Brain microvascular endothelial cell (primary cell): Measurements from ENCODE around the gene FBXL15.

Experiments
- DNase-seq: peaks from one replicate; pipeline ENCODE4 v3.0.0-alpha.2; 2020
- H3K27ac ChIP-seq: fragments of 250-450 bp; sonication (Bioruptor Pico); 2 replicates; pipeline ENCODE4 v1.5.1; 2020; ENCODE audit warnings: mild to moderate bottlenecking, moderate library complexity
- H3K27me3 ChIP-seq: fragments of 250-450 bp; sonication (Bioruptor Pico); replicated peaks from 2 replicates; pipeline ENCODE4 v1.5.1; 2020; ENCODE audit warnings: mild to moderate bottlenecking
- H3K36me3 ChIP-seq: fragments of 250-450 bp; sonication (Bioruptor Pico); replicated peaks from 2 replicates; pipeline ENCODE4 v1.5.1; 2020; ENCODE audit warnings: mild to moderate bottlenecking
- H3K4me3 ChIP-seq: 2 replicates; pipeline ENCODE4 v1.5.1; 2011; ENCODE audit warnings: low read depth, mild to moderate bottlenecking, control low read depth, low read length, moderate library complexity
- in situ Hi-C: cut with HindIII; loops from 2 replicates; pipeline ENCODE4 v1.10.0; 2017; ENCODE audit warnings: low sequenced_read_pairs, low pct_ligation_motif_present
- TF ChIP-seq, protein P1 (sequence below): IDR thresholded peaks from 2 replicates; pipeline ENCODE4 v1.5.1; 2011; ENCODE audit warnings: low read depth, mild to moderate bottlenecking, moderate library complexity, low read length, control low read depth, inconsistent platforms; ENCODE audit errors: missing control alignments

Gene FBXL15

GRCh38 chr10:102404361-102405107 lies 16.1 kb upstream of the FBXL15 start:
- no peak overlapping the region for H3K27ac ChIP-seq
- DNase-seq, result no peak
- H3K4me3 ChIP-seq, result no peak overlapping the region
- H3K27me3 ChIP-seq, result peaks cover 3% of the 10 kb centered on the region
- TF ChIP-seq, protein P1, sequence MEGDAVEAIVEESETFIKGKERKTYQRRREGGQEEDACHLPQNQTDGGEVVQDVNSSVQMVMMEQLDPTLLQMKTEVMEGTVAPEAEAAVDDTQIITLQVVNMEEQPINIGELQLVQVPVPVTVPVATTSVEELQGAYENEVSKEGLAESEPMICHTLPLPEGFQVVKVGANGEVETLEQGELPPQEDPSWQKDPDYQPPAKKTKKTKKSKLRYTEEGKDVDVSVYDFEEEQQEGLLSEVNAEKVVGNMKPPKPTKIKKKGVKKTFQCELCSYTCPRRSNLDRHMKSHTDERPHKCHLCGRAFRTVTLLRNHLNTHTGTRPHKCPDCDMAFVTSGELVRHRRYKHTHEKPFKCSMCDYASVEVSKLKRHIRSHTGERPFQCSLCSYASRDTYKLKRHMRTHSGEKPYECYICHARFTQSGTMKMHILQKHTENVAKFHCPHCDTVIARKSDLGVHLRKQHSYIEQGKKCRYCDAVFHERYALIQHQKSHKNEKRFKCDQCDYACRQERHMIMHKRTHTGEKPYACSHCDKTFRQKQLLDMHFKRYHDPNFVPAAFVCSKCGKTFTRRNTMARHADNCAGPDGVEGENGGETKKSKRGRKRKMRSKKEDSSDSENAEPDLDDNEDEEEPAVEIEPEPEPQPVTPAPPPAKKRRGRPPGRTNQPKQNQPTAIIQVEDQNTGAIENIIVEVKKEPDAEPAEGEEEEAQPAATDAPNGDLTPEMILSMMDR, result no peak
- in situ Hi-C loops, result no loop called here
- H3K36me3 ChIP-seq, result peaks cover 16% of the 10 kb centered on the region

GRCh38 chr10:102405108-102405571 lies 15.5 kb upstream of the FBXL15 start:
- H3K36me3 ChIP-seq, result peaks cover 16% of the 10 kb centered on the region
- no peak overlapping the region for H3K4me3 ChIP-seq
- H3K27me3 ChIP-seq, result peaks cover 8% of the 10 kb centered on the region
- in situ Hi-C loops, result no loop called here
- H3K27ac ChIP-seq, result no peak overlapping the region
- TF ChIP-seq, protein P1, result no peak
- DNase-seq, result no peak

GRCh38 chr10:102405632-102406031 lies 15.0 kb upstream of the FBXL15 start:
- TF ChIP-seq, protein P1, result no peak
- Histone ChIP-seq H3K27ac (no peak overlapping the region), H3K27me3 (peaks cover 13% of the 10 kb centered on the region), H3K4me3 (no peak overlapping the region), H3K36me3 (peaks cover 11% of the 10 kb centered on the region)
- DNase-seq, result no peak
- in situ Hi-C loops, result no loop called here

DNA sequence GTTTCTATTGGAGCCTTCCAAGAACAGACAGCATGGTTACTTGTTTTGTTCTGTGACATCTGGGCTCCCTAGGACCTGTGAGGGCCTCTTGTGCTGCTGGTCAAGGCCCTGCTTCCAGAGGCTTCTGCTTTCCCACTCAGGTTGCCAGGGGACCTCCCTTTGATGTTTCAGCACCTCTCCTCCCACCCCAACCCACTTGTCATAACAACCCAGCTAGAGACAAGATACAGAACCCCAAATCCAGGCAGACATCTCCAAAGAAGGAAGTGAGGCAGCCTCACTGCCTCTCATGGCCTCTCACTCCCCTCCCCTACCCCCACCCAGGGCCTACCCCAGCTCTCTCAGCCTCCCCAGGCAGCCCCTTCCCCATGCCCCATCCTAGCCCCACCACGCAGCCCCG lies 13.8 kb upstream of the FBXL15 start:
- TF ChIP-seq, protein P1, result no peak
- Histone ChIP-seq H3K27me3 (peaks cover 20% of the 10 kb centered on the region), H3K4me3 (no peak overlapping the region), H3K36me3 (no peaks in the 10 kb centered on the region), H3K27ac (no peak overlapping the region)
- in situ Hi-C loops, result no loop called here
- no peak for DNase-seq

DNA sequence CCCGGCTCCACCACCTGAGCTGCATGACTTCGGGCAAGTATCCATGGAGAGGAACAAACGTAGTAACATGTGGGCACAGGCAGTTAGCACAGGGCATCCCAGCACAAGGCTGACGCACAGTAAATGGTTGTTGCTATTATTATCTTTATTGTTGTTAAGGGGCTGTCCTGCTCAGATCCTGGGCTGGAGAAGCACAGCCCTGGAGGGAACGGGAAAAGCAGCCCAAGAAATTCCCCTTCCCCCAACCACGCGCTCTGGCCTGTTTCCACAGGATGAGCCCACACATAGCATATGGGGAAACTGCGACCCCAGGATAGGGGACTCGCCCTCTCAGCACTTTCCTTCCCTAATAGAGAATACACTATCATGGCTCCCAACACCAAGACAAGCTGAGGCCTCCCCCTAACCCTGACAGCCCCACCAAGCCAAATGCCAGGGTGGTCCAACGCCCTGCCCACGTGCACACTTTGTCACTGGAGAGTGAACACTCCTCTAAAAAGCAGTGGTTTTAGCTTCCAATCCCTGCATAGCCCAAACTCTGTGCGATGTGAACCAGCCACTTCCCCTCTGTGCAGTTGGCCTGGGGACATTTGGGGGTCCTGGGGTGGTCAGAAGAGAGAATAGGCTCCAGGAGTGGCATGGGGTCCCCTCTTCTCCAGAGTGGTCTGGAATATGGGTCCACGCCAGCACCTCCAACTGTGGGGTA lies 13.1 kb upstream of the FBXL15 start:
- TF ChIP-seq, protein P1, result no peak
- in situ Hi-C loops, result no loop called here
- no peak overlapping the region for H3K4me3 ChIP-seq
- DNase-seq, result no peak
- no peaks in the 10 kb centered on the region for H3K36me3 ChIP-seq
- H3K27me3 ChIP-seq, result peaks cover 26% of the 10 kb centered on the region
- H3K27ac ChIP-seq, result no peak overlapping the region
